ENCODE results near the gene TTF1.
A peak's percentile ranks its signal among the peaks of the same experiment; 100 is the strongest.

The TTF1 gene

GRCh38 chr9:132426639-132427414 lies 20.2 kb upstream of the TTF1 start:
- Mint-ChIP-seq H3K36me3 (ENCODE audit: insufficient read depth) (no peaks in the 10 kb centered on the region), H3K27me3 (peaks cover 78 to 99% of the 10 kb centered on the region in 2 donors), H3K9me3 (no peaks in the 10 kb centered on the region), H3K4me1 (ENCODE audit: low read depth in 2 of 2) (no peaks in the 10 kb centered on the region), H3K4me3 (no peak overlapping the region), H3K27ac (no peak overlapping the region)
- no peak for ATAC-seq (replicated peaks)
- no peak for DNase-seq

DNA sequence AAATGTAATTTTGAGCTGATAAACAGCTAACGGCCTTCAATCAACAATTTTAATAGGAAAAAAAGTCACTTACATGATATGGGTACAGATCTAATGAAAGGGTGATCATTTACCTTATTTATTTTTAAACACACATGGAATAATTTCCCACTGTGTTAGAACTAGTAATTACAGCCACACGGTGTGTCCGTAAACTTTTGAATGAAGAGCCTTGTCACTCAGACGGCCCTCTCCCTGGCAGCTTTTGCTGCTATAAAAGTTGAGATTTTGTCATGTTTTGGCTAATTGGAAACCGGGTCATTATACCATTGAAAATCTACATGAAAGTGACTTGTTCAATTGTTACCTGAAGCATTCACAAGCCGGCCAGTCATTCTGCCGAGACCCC lies 19.0 kb upstream of the TTF1 start:
- no peak overlapping the region for H3K27ac Mint-ChIP-seq
- DNase-seq = no peak
- no peaks in the 10 kb centered on the region for H3K36me3 Mint-ChIP-seq (ENCODE audit: insufficient read depth)
- H3K27me3 Mint-ChIP-seq = peaks cover 69 to 93% of the 10 kb centered on the region in 2 donors
- no peak for ATAC-seq (replicated peaks)
- H3K4me1 Mint-ChIP-seq (ENCODE audit: low read depth in 2 of 2) = no peaks in the 10 kb centered on the region
- no peaks in the 10 kb centered on the region for H3K9me3 Mint-ChIP-seq
- H3K4me3 Mint-ChIP-seq = no peak overlapping the region

- Mint-ChIP-seq H3K4me3 (no peak overlapping the region), H3K9me3 (no peaks in the 10 kb centered on the region), H3K4me1 (ENCODE audit: low read depth in 2 of 2) (no peaks in the 10 kb centered on the region), H3K27ac (no peak overlapping the region), H3K36me3 (ENCODE audit: insufficient read depth) (no peaks in the 10 kb centered on the region), H3K27me3 (peaks cover 69 to 93% of the 10 kb centered on the region in 2 donors)
- no peak for ATAC-seq (replicated peaks)
- DNase-seq = no peak
These were observed 18.4 kb upstream of the TTF1 start for GRCh38 chr9:132424857-132425674.

- no peak overlapping the region for H3K4me3 Mint-ChIP-seq
- no peaks in the 10 kb centered on the region for H3K36me3 Mint-ChIP-seq (ENCODE audit: insufficient read depth)
- no peak overlapping the region for H3K27ac Mint-ChIP-seq
- DNase-seq (no peak), ATAC-seq (replicated peaks) (no peak)
- H3K27me3 Mint-ChIP-seq = peaks cover 73 to 93% of the 10 kb centered on the region in 2 donors
- H3K9me3 Mint-ChIP-seq = no peaks in the 10 kb centered on the region
- no peaks in the 10 kb centered on the region for H3K4me1 Mint-ChIP-seq (ENCODE audit: low read depth in 2 of 2)
These were observed 16.9 kb upstream of the TTF1 start for GRCh38 chr9:132423503-132423902.

DNA sequence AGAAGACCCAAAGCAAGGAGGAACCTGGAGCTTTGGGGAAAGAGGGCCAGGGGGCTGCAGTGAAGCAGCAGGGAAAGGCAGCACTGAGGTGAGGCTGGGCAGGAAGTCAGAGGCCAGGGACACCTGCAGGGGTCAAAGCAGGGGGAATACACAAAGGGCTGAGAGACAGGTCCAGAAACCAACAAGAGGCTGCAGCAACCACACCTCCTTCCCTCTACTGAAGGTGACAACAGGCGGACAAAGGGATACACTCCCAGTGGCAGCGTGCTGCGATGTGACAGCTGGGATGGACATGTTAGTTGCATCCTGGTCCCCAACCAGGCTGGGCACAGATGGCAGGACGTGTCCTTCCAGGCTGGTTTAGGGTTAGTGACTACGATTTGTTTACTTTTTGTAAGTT lies 15.9 kb upstream of the TTF1 start:
- DNase-seq (no peak), ATAC-seq (replicated peaks) (no peak)
- no peaks in the 10 kb centered on the region for H3K9me3 Mint-ChIP-seq
- no peak overlapping the region for H3K4me3 Mint-ChIP-seq
- H3K27ac Mint-ChIP-seq = no peak overlapping the region
- no peaks in the 10 kb centered on the region for H3K36me3 Mint-ChIP-seq (ENCODE audit: insufficient read depth)
- H3K27me3 Mint-ChIP-seq = peaks cover 78 to 93% of the 10 kb centered on the region in 2 donors
- H3K4me1 Mint-ChIP-seq (ENCODE audit: low read depth in 2 of 2) = no peaks in the 10 kb centered on the region

DNA sequence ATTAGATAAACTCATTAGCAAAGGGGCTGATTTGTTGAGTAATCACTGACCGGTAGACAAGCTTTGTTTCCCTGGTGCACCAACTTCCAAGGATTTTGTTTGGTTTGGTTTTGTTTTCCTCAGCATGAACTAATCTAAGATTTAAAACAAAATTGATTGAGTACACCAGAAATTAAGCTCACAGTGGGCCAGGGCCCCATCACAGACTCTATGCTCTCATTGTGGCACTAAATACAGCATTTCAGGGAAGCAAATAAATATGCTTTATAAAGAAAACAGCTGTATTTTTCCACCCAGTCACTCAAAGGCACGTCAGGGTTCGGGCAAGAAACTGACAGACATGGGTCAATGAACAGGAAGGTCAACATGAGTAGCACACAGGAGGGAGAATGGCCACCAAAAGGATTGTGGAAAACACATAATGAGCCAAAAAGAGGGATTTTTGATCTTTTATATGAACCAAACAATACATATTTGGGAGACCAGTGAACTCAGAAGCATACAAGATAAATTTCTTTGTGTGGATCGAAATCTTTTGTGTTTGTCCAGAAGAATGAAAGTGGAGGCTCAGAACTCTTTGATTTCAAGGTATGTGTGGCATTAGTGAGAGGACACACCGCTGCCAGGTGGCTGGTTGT lies 12.2 kb upstream of the TTF1 start:
- H3K27me3 Mint-ChIP-seq = peaks cover 73 to 89% of the 10 kb centered on the region in 2 donors
- no peaks in the 10 kb centered on the region for H3K9me3 Mint-ChIP-seq
- DNase-seq (no peak), ATAC-seq (replicated peaks) (no peak)
- no peaks in the 10 kb centered on the region for H3K4me1 Mint-ChIP-seq (ENCODE audit: low read depth in 2 of 2)
- H3K27ac Mint-ChIP-seq = no peak overlapping the region
- H3K36me3 Mint-ChIP-seq (ENCODE audit: insufficient read depth) = no peaks in the 10 kb centered on the region
- H3K4me3 Mint-ChIP-seq = no peak overlapping the region

DNA sequence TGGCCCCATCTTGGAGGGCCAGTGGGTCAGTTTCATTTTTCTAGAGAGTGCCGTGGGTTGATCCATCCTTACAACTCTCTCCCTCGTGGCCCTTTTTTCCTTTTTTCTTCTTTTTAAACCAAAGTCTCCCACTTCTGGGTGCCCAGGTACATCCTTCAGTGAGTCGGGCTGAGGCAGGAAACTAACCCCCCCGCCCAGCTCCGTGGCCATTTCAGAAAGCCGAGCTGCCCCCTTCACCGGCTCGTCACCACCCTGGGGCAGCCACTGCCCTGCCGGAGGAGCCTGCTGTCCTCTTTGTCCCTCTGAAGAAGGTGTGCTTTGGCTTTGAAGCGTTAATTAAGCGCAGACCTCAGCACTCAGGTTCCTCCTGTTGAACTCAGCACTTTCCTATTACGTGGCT lies 8.5 kb upstream of the TTF1 start:
- Mint-ChIP-seq H3K27me3 (peaks cover 82 to 92% of the 10 kb centered on the region in 2 donors), H3K4me3 (no peak overlapping the region), H3K4me1 (ENCODE audit: low read depth in 2 of 2) (peaks cover 8 to 14% of the 10 kb centered on the region in 2 donors), H3K9me3 (no peaks in the 10 kb centered on the region), H3K27ac (no peak overlapping the region), H3K36me3 (ENCODE audit: insufficient read depth) (peaks cover 4% of the 10 kb centered on the region)
- ATAC-seq (replicated peaks) (no peak), DNase-seq (no peak)

GRCh38 chr9:132414731-132415130 lies 8.1 kb upstream of the TTF1 start:
- Mint-ChIP-seq H3K4me1 (ENCODE audit: low read depth in 2 of 2) (peaks cover 8 to 14% of the 10 kb centered on the region in 2 donors), H3K27me3 (peaks cover 78 to 87% of the 10 kb centered on the region in 2 donors), H3K36me3 (ENCODE audit: insufficient read depth) (peaks cover 4% of the 10 kb centered on the region), H3K9me3 (no peaks in the 10 kb centered on the region), H3K27ac (no peak overlapping the region), H3K4me3 (no peak overlapping the region)
- ATAC-seq (replicated peaks) = no peak
- DNase-seq = no peak

GRCh38 chr9:132413926-132414325 lies 7.3 kb upstream of the TTF1 start:
- peaks cover 8 to 14% of the 10 kb centered on the region in 2 donors for H3K4me1 Mint-ChIP-seq (ENCODE audit: low read depth in 2 of 2)
- DNase-seq (no peak), ATAC-seq (replicated peaks) (no peak)
- H3K4me3 Mint-ChIP-seq = no peak overlapping the region
- H3K27me3 Mint-ChIP-seq = peaks cover 70 to 79% of the 10 kb centered on the region in 2 donors
- no peak overlapping the region for H3K27ac Mint-ChIP-seq
- H3K9me3 Mint-ChIP-seq = no peaks in the 10 kb centered on the region
- peaks cover 7% of the 10 kb centered on the region for H3K36me3 Mint-ChIP-seq (ENCODE audit: insufficient read depth)

GRCh38 chr9:132412089-132412488 lies 5.4 kb upstream of the TTF1 start:
- ATAC-seq (replicated peaks) (no peak), DNase-seq (peak in 1 of 3 experiments; percentile 17)
- Mint-ChIP-seq H3K4me1 (ENCODE audit: low read depth in 2 of 2) (peaks cover 9 to 17% of the 10 kb centered on the region in 2 donors), H3K27me3 (peaks cover 51 to 61% of the 10 kb centered on the region in 2 donors), H3K36me3 (ENCODE audit: insufficient read depth) (peaks cover 7% of the 10 kb centered on the region), H3K4me3 (no peak overlapping the region), H3K27ac (no peak overlapping the region), H3K9me3 (no peaks in the 10 kb centered on the region)

GRCh38 chr9:132411091-132411508 lies 4.5 kb upstream of the TTF1 start:
- peaks cover 15 to 25% of the 10 kb centered on the region in 2 donors for H3K4me1 Mint-ChIP-seq (ENCODE audit: low read depth in 2 of 2)
- peaks cover 49 to 56% of the 10 kb centered on the region in 2 donors for H3K27me3 Mint-ChIP-seq
- peaks cover 15% of the 10 kb centered on the region for H3K36me3 Mint-ChIP-seq (ENCODE audit: insufficient read depth)
- peak; percentile 58 for ATAC-seq (replicated peaks)
- H3K9me3 Mint-ChIP-seq = no peaks in the 10 kb centered on the region
- peak overlapping the region; percentile 72 to 78 for H3K4me3 Mint-ChIP-seq
- DNase-seq = peak; percentile 66 to 71 (median 68)
- no peak overlapping the region for H3K27ac Mint-ChIP-seq

DNA sequence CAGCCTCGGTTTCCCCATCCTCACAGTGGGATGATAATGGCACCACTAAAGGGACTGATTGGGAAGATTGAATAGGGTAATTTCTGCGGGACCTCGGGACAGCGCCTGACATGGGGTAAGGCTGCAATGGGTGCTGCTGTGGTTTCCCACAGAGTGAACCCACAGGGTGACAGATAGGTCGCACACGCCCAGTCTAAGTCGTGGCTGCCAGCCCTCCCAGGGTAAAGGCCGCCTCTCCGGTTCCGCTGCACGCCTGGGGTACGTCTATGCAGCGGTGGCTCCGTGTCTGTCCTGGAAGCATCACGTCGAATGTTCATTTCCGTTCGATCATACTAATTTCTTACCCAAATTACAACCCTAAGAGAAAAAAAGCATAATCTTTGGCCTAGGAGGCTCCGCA lies 4.0 kb upstream of the TTF1 start:
- H3K27ac Mint-ChIP-seq = no peak overlapping the region
- ATAC-seq (replicated peaks) (peak; percentile 55), DNase-seq (peak in 2 of 3 experiments; percentile 23 to 29)
- H3K36me3 Mint-ChIP-seq (ENCODE audit: insufficient read depth) = peaks cover 15% of the 10 kb centered on the region
- peaks cover 45 to 51% of the 10 kb centered on the region in 2 donors for H3K27me3 Mint-ChIP-seq
- H3K9me3 Mint-ChIP-seq = no peaks in the 10 kb centered on the region
- peaks cover 19 to 30% of the 10 kb centered on the region in 2 donors for H3K4me1 Mint-ChIP-seq (ENCODE audit: low read depth in 2 of 2)
- H3K4me3 Mint-ChIP-seq = peak overlapping the region; percentile 72 to 78

- peaks cover 26 to 36% of the 10 kb centered on the region in 2 donors for H3K4me1 Mint-ChIP-seq (ENCODE audit: low read depth in 2 of 2)
- H3K27ac Mint-ChIP-seq = no peak within 1 kb of the TSS
- peak in 2 of 3 experiments; percentile 22 to 24 for DNase-seq
- H3K36me3 Mint-ChIP-seq (ENCODE audit: insufficient read depth) = peaks cover 15% of the 10 kb centered on the region
- peaks cover 38 to 45% of the 10 kb centered on the region in 2 donors for H3K27me3 Mint-ChIP-seq
- no peaks in the 10 kb centered on the region for H3K9me3 Mint-ChIP-seq
- peak within 1 kb of the TSS; percentile 72 to 78 for H3K4me3 Mint-ChIP-seq
- peak; percentile 15 for ATAC-seq (replicated peaks)
These were observed 3.3 kb upstream of the TTF1 start, which contains the start of gene CFAP77 for GRCh38 chr9:132409828-132410528. CFAP77 (plus strand) TSS chr9:132410211; CDS start chr9:132410272, 61 bp downstream.
